ENCODE data around the gene DHRS12.

DNA sequence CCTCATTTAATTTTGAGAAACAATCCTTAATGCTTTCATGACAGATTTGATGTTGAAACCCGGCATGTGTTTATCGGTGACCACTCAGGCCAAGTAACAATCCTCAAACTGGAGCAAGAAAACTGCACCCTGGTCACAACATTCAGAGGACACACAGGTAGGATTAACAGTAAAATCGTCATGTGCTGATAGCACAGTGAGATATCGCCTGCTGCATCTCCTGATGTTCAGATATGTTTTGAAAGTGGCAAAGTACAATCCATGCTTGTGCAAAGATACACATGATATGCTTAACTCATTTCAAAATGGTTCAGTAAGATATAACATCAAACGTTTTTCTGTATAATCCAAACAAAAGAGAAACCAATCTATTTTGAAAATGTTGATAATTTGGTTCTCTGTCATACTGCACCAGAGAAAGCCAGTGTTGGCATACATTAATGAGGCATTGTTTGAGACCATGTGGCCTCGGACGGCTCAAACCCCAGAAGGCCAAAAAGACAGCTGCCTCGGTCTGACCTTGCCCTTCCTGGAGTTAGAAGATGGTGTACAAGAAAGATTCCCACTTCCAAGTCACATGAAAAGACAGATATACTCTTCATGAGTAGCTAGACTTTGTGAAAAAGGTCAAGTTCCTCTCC, 76.2 kb downstream of the DHRS12 start:
- TF ChIP-seq GATA2 (IDR thresholded peaks at IDR 0.05; ENCODE audit: low read depth, low read length), result no peak
- TF ChIP-seq GATA3 (IDR thresholded peaks at IDR 0.05; ENCODE audit: low read depth, low read length), result no peak

All from SH-SY5Y (cell line).